HCEC 1CT (cell line): ENCODE measurements around the gene STAG3.
A peak's percentile ranks its signal among the peaks of the same experiment; 100 is the strongest.
"Not testable (repeated sequence)": the region's sequence is repeated elsewhere in the genome, so short reads cannot be mapped to it uniquely, and the experiment has no call there.

Source experiments
- DNase-seq: peaks from one replicate; pipeline ENCODE4 v3.0.0-alpha.2; 2017

The STAG3 gene

GRCh38 chr7:100173806-100174495, 3.8 kb upstream of the STAG3 start:
- DNase-seq: no peak

- DNase-seq: no peak
Measured at GRCh38 chr7:100174582-100174981, 3.1 kb upstream of the STAG3 start.

- no peak for DNase-seq
Measured at GRCh38 chr7:100175296-100175935, 2.3 kb upstream of the STAG3 start.

- no peak for DNase-seq
Measured at GRCh38 chr7:100176096-100177044, 1.3 kb upstream of the STAG3 start.

GRCh38 chr7:100180084-100180483, 2.4 kb downstream of the STAG3 start:
- not testable (repeated sequence) for DNase-seq

GRCh38 chr7:100182616-100183015, 4.9 kb downstream of the STAG3 start:
- not testable (repeated sequence) for DNase-seq

- DNase-seq: not testable (repeated sequence)
Measured at GRCh38 chr7:100183090-100183489, 5.4 kb downstream of the STAG3 start.

GRCh38 chr7:100185726-100186125, 8.0 kb downstream of the STAG3 start:
- no peak for DNase-seq

- no peak for DNase-seq
Measured at GRCh38 chr7:100189061-100189460, 11.3 kb downstream of the STAG3 start.

- peak; percentile 47 for DNase-seq
Measured at GRCh38 chr7:100190048-100190711, 12.5 kb downstream of the STAG3 start.

- DNase-seq: peak; percentile 29
Measured at GRCh38 chr7:100191775-100192174, 14.1 kb downstream of the STAG3 start.

GRCh38 chr7:100192281-100192862, 14.7 kb downstream of the STAG3 start:
- not testable (repeated sequence) for DNase-seq

GRCh38 chr7:100192969-100193368, 15.3 kb downstream of the STAG3 start:
- no peak for DNase-seq

GRCh38 chr7:100195222-100195621, 17.5 kb downstream of the STAG3 start:
- no peak for DNase-seq

GRCh38 chr7:100195901-100196322, 18.2 kb downstream of the STAG3 start:
- DNase-seq: not testable (repeated sequence)

- no peak for DNase-seq
Measured at GRCh38 chr7:100198266-100198665, 20.5 kb downstream of the STAG3 start.

- no peak for DNase-seq
Measured at GRCh38 chr7:100200693-100201092, 23.0 kb downstream of the STAG3 start.

GRCh38 chr7:100204454-100204853, 26.7 kb downstream of the STAG3 start:
- no peak for DNase-seq

- no peak for DNase-seq
Measured at GRCh38 chr7:100208911-100209408, 31.2 kb downstream of the STAG3 start.

- DNase-seq: no peak
Measured at GRCh38 chr7:100209493-100209892, 31.8 kb downstream of the STAG3 start.

GRCh38 chr7:100210805-100211204, 33.1 kb downstream of the STAG3 start:
- no peak for DNase-seq

GRCh38 chr7:100211342-100211780, 33.6 kb downstream of the STAG3 start:
- no peak for DNase-seq
